SJCRH30 (cell line): Measurements from ENCODE around the gene SCUBE1. TPM values are rescaled to one million over a fixed set of nuclear protein-coding genes. Genes with fewer than 3 reads are reported as not detected.

Experiments used
- DNase-seq, 2 experiments: peaks; one replicate each; pipeline ENCODE4 v3.0.0-alpha.2; 2015 to 2020
- H3K27ac ChIP-seq: fragments of 250-450 bp; sonication (Bioruptor Pico); 2 replicates; pipeline ENCODE4 v1.5.1; 2020; ENCODE audit warnings: mild to moderate bottlenecking, moderate library complexity
- H3K27me3 ChIP-seq: fragments of 250-450 bp; sonication (Bioruptor Pico); 2 replicates; pipeline ENCODE4 v1.5.1; 2020; ENCODE audit warnings: mild to moderate bottlenecking, moderate library complexity
- H3K36me3 ChIP-seq: fragments of 250-450 bp; sonication (Bioruptor Pico); 2 replicates; pipeline ENCODE4 v1.5.1; 2020; ENCODE audit warnings: mild to moderate bottlenecking, moderate library complexity
- H3K4me1 ChIP-seq: fragments of 250-450 bp; sonication (Bioruptor Pico); 2 replicates; pipeline ENCODE4 v1.5.1; 2020; ENCODE audit warnings: mild to moderate bottlenecking, moderate library complexity
- H3K4me3 ChIP-seq: fragments of 250-450 bp; sonication (Bioruptor Pico); 2 replicates; pipeline ENCODE4 v1.5.1; 2020; ENCODE audit warnings: mild to moderate bottlenecking, moderate library complexity
- H3K9me3 ChIP-seq: fragments of 250-450 bp; sonication (Bioruptor Pico); replicated peaks from 2 replicates; pipeline ENCODE4 v1.5.1; 2020; ENCODE audit warnings: mild to moderate bottlenecking, moderate library complexity
- total RNA-seq: library from RNA; depleted of rRNA; stranded (reverse); fragments of >200 nt; shearing (Covaris generic); gene quantifications from 2 replicates; pipeline ENCODE4 v1.2.3, GENCODE V29; 2014

SCUBE1 gene
- total RNA-seq, 1 experiment from 2014 or later: 13.7 TPM

DNA sequence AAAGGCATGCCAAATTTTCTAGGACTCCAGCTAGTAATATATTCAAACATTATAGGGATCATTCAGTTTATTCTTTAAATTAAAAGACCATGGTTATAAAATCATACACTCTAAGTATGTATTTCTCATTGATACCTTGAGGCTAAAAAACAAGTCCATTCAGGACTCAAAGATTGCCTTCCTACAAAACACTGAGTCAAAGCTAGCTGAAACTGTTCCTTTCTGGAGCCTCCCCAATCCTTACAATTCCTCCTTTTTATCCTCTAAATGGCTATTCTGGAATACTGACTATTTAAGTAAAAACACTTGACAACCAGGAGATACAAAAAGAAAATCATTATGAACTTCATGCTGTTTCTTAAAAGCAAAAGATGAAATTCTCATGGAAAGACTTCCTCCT lies 151.3 kb downstream of the SCUBE1 start:
- H3K27ac ChIP-seq: no peak overlapping the region
- no peak overlapping the region for H3K4me3 ChIP-seq
- H3K9me3 ChIP-seq: 0 out of 2 replicates have a peak, but pooled peaks cover 2% of the 10 kb centered on the region
- H3K4me1 ChIP-seq: no peaks in the 10 kb centered on the region
- no peak for DNase-seq
- no peaks in the 10 kb centered on the region for H3K27me3 ChIP-seq
- no peaks in the 10 kb centered on the region for H3K36me3 ChIP-seq

DNA sequence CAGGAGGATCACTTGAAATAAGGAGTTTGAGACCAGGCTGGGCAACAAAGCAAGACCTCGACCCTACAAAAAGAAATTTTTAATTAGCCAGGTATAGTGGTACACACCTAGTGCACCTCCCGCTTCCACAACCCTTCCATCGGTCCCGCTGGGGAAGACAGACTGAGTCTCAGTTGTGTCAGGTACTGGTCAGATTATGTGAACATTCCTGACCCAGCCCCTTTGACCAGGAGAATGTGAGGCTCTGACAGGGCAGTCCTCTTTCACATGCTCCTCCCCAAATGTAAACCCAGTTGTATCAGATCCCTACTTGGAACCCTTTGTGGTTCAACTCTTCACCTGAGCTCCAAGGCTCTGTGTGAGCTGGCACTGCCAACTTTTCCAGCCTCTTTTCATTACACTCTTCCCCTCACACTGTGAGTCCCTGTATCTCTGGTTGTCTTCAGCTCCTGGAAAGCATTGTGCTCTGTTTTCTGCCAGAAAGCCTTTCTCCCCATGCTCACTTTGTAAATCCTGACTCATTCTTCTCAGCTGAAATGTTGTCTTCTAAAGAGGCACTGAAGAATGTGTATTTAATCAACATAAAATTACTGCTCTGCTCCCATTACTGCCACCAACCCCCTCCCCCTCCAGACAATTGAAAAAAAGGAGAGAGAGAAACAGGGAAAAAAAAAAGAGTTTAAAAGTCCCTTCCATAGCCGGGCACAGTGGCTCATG lies 154.2 kb downstream of the SCUBE1 start:
- H3K27ac ChIP-seq: no peak overlapping the region
- H3K36me3 ChIP-seq: no peaks in the 10 kb centered on the region
- H3K4me1 ChIP-seq: no peaks in the 10 kb centered on the region
- no peaks in the 10 kb centered on the region for H3K9me3 ChIP-seq
- no peak overlapping the region for H3K4me3 ChIP-seq
- H3K27me3 ChIP-seq: no peaks in the 10 kb centered on the region
- DNase-seq: no peak

DNA sequence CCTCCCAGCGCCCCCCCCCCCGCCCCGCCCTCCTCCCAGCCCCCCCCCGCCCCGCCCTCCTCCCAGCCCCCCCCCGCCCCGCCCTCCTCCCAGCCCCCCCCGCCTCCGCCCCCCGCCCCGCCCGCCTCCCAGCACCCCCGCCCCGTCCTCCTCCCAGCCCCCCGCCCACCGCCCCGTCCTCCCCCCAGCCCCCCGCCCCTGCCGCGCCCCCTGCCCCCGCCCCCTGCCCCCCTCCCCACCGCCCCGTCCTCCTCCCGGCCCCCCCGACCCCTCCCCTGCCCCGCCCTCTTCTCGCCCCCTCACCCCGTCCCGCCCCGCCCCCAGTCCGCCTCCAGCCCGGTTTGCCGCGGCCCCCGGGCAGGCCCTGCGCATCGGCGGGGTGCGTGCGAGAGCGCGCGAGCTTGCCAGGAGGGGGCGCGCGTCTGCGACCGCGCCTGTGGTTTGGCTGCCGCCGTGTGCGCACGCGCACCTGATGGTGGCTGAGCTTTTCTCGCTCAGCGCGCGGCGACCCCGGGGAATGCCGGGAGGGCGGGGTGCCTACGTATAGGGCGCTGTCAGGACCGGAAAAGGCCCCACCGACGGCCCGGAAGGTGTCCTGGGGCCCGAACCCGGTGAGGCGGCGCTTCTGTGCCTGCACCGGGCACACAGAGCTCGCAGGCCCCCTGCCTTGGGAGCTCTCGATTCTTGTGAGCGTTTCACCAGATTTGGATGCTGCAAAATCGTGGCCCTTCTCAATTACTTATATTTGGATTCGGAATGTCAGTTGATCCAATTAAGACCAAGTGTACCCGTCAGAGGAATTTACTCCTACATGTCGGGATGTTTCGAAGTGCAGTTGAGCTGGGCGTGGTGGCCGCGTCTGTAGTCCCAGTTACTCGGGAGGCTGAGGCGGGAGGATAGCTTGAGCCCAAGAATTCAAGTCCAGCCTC lies 155.7 kb downstream of the SCUBE1 start:
- Histone ChIP-seq H3K9me3 (no peaks in the 10 kb centered on the region), H3K27ac (peak overlapping the region; percentile 44), H3K4me3 (peak overlapping the region; percentile 58), H3K36me3 (no peaks in the 10 kb centered on the region), H3K4me1 (no peaks in the 10 kb centered on the region), H3K27me3 (no peaks in the 10 kb centered on the region)
- DNase-seq: peak; percentile 98

DNA sequence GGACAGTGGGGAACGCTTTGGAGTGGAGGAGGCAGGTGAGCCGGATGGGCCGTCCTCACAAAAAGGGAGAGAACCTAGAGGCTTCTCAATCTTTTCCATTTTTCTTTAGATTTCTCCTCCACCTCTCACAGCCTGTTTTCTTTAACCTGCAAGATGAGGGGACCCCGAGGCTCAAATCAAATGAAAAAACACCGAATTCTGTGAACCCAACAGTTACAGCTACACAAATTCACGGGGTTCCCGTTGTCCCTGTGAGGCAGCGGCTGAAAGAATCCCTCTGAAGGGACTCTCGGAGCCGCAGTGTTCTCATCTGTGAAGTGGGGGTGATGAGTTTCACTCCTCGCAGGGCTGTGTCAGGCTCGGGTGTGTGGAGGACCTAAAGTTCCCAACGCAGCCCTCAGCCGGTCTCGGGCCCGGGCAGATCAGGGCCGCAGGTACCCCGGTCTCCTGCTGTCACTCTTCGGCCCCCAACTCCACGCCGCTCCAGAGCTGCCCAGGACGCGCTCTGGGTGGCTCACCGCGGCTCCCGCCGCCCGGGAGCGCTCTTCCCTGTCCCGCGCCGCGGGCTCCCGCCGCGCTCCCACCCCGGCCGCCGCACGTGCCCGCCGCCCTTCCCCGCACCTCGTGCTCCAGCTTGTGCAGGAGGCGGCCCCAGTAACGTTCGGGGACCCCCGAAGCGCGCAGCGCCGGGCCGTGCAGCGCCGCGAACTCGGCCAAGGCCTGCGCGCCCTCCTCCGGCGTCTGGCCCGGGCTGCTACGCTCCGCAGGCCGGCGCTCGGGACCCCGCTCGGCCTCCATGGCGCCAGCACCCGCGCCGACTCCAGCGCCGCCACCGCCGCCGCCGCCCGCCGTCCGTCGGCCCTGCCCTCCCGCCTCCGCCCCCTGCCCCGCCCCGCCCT lies 156.7 kb downstream of the SCUBE1 start, which contains the start of gene TTLL12:
Gene TTLL12, minus strand, starts transcription at position 863 of the 899 bp plus-strand sequence. Its CDS starts 65 bp downstream, at position 798.
- Histone ChIP-seq H3K27ac (peak within 1 kb of the TSS; percentile 44), H3K4me1 (no peaks in the 10 kb centered on the region), H3K9me3 (no peaks in the 10 kb centered on the region), H3K36me3 (no peaks in the 10 kb centered on the region; the same call in 1 of the 2 replicates), H3K27me3 (no peaks in the 10 kb centered on the region), H3K4me3 (peak within 1 kb of the TSS; percentile 96)
- peak; percentile 60 to 77 for DNase-seq

DNA sequence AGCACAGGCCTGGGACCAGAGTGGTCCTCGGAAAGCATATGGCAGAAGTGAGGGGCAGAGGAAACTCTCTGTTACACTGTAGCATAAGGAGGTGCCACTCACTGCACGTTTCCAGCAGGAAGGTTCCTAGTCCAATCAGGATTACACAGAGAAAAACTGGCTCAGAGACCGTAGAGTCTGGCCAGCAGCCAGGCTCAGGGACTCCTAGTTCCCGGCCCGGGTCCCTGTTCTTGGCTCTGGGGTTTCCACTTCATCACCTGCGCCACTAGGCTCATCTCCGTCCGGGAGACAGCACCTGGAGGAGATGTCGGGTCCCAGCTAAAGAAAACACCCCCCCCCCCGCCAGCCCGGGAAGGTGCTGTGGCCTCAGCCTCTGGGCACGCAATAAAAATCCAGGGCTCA lies 157.3 kb downstream of the SCUBE1 start:
- DNase-seq: peak; percentile 48 to 62
- Histone ChIP-seq H3K4me1 (no peaks in the 10 kb centered on the region), H3K27ac (no peak overlapping the region)

DNA sequence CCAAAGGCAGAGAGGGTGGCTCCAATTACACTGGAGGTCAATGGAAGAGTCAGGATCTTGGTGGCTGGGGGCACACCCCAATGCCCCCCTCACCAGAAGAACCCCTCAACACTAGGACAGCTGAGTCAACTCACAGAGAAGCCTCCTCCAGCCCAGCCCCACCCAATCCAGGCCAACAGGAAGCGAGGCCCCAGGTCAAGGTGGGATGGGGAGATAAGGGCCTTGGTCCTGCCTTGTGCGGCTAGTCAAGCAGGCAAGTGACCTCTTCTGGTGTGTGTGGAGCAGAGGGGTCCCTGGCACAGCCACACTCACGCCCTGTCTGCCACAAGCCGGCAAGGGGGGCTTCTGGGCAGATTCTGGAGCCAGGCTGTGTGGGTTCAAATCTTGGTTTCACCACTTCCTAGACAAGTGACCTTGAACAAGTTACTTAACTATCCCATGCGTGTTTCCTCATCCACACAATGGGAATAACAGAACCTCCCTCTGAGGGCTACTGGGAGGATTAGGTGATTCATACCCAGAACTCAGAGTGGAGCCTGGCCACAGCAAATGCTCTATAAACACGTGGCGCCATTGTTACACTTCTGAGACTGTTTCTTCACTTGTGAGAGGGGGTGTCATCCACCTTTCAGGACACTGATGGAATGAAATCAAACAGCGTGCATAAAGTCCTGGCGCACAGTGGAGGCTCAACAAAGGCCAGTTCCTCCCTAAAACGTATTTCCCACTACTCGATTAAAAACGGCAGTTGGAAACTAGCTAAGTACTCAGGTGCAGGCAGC lies 159.5 kb downstream of the SCUBE1 start:
- Histone ChIP-seq H3K36me3 (peaks cover 18% of the 10 kb centered on the region), H3K4me3 (no peak overlapping the region), H3K4me1 (no peaks in the 10 kb centered on the region), H3K27ac (no peak overlapping the region), H3K27me3 (no peaks in the 10 kb centered on the region), H3K9me3 (no peaks in the 10 kb centered on the region)
- DNase-seq: no peak

More for the DNA sequence above, 157.3 kb downstream of the SCUBE1 start:
- Histone ChIP-seq H3K27me3 (no peaks in the 10 kb centered on the region), H3K4me3 (peak overlapping the region; percentile 96), H3K9me3 (no peaks in the 10 kb centered on the region), H3K36me3 (no peaks in the 10 kb centered on the region; the same call in 1 of the 2 replicates)

DNA sequence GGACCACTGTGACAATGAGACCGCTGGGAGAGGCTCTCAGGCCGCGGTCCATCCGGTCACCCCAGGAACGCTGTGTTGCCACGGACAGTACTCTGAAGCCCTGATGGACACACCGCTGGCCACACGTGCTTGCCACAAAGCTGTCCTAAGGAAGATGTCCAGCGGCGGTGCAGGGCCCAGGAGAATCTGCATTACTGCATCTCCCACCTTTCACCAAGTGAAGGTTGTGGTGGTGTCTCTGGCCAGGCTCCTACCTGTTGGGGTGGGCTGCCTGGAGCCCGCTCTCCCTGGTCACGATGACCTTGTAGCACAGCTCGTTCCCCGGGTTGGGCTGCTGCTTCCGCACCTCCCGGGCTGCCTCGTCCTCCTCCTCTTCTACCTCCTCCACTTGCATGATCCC lies 160.4 kb downstream of the SCUBE1 start:
- H3K4me3 ChIP-seq: no peak overlapping the region
- H3K4me1 ChIP-seq: no peaks in the 10 kb centered on the region
- H3K27ac ChIP-seq: no peak overlapping the region
- no peak for DNase-seq
- no peaks in the 10 kb centered on the region for H3K27me3 ChIP-seq
- no peaks in the 10 kb centered on the region for H3K9me3 ChIP-seq
- peaks cover 24% of the 10 kb centered on the region for H3K36me3 ChIP-seq

DNA sequence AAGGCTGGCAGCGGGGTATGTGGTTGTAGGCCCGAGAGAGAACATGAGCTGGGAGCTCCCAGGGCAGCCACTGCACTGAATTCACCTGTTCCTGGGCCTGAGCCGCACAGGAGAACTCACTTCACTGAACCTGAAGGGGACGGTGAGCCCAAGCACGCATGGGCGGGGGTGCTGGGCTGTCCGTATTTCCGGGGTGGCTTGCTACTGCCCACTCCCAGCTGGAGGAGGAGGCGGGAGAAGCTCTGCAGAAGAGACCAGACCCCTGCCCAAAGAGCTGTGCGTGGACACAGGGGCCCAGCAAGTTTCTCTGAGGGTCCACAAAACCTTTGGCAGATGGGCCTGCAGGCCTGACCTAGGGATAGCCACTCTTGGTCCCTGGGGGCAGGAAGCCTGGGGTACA lies 161.1 kb downstream of the SCUBE1 start:
- Histone ChIP-seq H3K9me3 (no peaks in the 10 kb centered on the region), H3K36me3 (peaks cover 24% of the 10 kb centered on the region)

DNA sequence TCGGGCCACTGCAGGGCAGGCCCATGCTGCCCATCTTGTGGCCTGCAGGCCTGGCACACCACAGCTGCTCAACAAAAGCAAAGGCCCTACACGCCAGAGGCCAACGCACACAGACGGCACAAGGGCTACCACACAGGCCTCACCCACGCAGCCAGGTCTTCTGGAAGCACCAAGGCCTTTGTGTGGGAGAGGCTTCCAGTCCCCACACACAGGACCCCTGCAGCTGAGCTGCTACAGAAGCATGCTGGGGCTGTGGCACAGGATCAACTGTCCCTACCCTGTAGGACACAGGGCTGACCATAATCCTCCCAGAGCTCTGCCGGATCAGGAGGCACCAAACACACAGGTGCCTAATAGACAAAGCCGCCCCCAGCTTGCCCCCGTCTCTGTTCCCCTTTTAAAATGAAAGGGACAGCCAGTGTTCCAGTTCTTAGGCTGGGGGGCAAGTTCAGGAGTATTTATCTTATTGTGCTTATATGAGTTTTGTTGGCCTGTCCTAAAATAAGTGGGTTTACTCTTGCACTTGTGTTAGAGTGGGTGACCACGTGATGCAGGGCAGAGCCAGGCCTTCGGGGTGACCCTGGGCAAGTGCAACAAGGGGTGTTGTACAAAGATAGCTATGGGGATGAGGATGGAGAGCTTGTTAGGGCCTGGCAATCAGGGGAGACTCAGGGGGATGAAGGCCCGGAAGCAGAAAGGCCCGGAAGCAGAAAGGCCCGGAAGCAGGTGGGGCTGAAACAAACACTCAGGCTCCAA lies 161.7 kb downstream of the SCUBE1 start:
- Histone ChIP-seq H3K4me1 (no peaks in the 10 kb centered on the region), H3K36me3 (peaks cover 24% of the 10 kb centered on the region), H3K27ac (no peak overlapping the region), H3K4me3 (no peak overlapping the region), H3K27me3 (no peaks in the 10 kb centered on the region), H3K9me3 (no peaks in the 10 kb centered on the region)
- no peak for DNase-seq

More for the DNA sequence above, 161.1 kb downstream of the SCUBE1 start:
- no peaks in the 10 kb centered on the region for H3K27me3 ChIP-seq
- H3K27ac ChIP-seq: no peak overlapping the region
- no peak for DNase-seq
- no peaks in the 10 kb centered on the region for H3K4me1 ChIP-seq
- H3K4me3 ChIP-seq: no peak overlapping the region

DNA sequence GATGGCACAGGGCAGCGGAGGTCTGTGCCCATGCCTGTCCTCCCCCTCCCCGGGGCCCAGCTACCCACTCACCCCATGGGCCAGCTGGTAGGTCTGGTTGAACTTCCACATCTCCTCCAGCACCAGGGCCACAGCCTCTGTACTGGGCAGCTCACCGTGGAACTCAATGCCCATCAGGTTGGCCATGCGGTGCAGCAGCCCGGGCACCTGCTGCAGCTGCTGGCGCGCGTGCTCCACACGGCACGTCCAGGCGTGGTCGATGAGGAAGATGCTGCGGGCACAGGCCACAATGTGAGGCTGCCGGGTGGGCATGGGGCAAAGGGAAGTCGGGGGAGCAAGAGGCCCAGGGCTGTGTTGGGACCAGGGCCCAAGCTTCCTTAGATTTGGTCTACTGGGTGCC lies 162.5 kb downstream of the SCUBE1 start:
- Histone ChIP-seq H3K4me3 (no peak overlapping the region), H3K27ac (no peak overlapping the region), H3K36me3 (peaks cover 24% of the 10 kb centered on the region), H3K9me3 (no peaks in the 10 kb centered on the region), H3K27me3 (no peaks in the 10 kb centered on the region), H3K4me1 (no peaks in the 10 kb centered on the region)
- no peak for DNase-seq

DNA sequence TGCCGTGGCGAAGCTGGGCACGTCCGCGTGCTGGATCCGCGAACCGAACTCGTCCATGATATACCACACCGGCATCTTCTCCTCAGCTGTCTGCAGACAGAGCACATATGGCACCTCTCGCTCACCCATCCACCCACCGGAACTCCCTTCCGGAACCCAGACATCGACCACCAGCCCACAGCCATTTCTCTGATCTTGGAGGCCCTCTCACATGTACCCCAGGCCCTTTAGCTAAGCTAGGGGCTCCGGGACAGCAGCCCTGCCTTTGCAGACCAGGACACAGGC lies 163.3 kb downstream of the SCUBE1 start:
- H3K9me3 ChIP-seq: no peaks in the 10 kb centered on the region
- no peaks in the 10 kb centered on the region for H3K4me1 ChIP-seq
- H3K27me3 ChIP-seq: no peaks in the 10 kb centered on the region
- no peak overlapping the region for H3K27ac ChIP-seq
- peaks cover 28% of the 10 kb centered on the region for H3K36me3 ChIP-seq
- DNase-seq: no peak
- no peak overlapping the region for H3K4me3 ChIP-seq

DNA sequence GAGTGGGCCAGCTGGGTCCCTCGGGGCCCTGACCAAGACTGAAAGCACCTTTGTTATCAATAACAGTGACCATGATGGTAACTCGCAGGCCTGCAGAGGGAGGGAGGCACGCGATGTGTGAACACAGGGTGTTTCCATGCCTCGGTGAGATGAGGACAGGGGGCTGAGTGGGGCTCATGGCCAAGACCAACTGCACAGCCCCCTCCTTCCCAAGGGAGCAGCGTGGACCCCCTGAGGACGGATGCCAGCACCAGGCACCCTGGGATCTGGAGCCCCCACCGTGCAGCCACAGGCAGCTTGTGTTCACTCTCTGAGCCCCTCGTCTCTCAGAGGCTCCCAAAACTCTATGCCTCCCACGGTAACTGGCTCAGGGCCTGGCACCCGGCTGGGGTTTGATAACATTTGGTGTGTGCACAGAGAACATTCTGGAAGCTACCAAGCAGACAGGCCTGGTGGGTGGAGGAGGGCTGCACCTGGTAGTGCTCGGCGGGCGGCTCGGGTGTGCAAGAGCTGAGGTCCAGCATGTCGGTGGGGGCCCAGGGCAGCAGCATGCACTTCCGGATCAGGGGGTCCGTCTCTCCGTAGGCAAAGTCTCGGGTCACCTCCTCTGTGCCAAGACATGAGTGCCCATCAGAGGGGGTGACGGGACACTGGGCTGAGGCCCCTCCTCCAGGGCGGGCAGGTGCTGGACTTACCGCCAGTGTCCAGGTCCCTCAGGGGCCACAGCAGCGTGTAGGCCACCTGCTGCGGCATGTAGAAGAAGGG lies 163.8 kb downstream of the SCUBE1 start:
- Histone ChIP-seq H3K4me3 (no peak overlapping the region), H3K36me3 (peaks cover 31% of the 10 kb centered on the region), H3K27me3 (no peaks in the 10 kb centered on the region), H3K9me3 (no peaks in the 10 kb centered on the region), H3K27ac (no peak overlapping the region), H3K4me1 (no peaks in the 10 kb centered on the region)
- no peak for DNase-seq

DNA sequence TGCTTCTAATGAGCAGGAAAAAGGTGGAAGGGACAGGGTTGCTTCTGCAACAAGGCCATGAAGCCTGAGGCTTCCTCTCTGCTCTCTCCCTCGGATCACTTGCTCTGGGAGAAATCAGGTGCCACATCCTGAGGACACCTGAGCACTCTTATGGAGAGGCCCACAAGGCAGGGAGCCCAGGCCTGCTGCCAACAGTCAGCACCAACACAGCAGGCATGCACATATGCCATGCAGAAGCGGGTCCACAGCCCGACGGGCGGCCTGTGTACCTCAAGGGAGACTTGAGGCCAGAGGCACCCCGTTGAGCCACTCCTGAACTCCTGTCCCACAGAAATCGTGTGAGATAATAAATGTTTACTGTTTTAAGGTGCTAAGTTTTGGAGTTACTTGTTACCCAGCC lies 165.7 kb downstream of the SCUBE1 start:
- no peak for DNase-seq
- Histone ChIP-seq H3K4me1 (no peaks in the 10 kb centered on the region), H3K27me3 (no peaks in the 10 kb centered on the region), H3K4me3 (no peak overlapping the region), H3K27ac (no peak overlapping the region), H3K36me3 (peaks cover 39% of the 10 kb centered on the region), H3K9me3 (no peaks in the 10 kb centered on the region)
